ENCODE results near the gene PPP1R11.
A peak's percentile ranks its signal among the peaks of the same experiment; 100 is the strongest.

Gene PPP1R11

DNA sequence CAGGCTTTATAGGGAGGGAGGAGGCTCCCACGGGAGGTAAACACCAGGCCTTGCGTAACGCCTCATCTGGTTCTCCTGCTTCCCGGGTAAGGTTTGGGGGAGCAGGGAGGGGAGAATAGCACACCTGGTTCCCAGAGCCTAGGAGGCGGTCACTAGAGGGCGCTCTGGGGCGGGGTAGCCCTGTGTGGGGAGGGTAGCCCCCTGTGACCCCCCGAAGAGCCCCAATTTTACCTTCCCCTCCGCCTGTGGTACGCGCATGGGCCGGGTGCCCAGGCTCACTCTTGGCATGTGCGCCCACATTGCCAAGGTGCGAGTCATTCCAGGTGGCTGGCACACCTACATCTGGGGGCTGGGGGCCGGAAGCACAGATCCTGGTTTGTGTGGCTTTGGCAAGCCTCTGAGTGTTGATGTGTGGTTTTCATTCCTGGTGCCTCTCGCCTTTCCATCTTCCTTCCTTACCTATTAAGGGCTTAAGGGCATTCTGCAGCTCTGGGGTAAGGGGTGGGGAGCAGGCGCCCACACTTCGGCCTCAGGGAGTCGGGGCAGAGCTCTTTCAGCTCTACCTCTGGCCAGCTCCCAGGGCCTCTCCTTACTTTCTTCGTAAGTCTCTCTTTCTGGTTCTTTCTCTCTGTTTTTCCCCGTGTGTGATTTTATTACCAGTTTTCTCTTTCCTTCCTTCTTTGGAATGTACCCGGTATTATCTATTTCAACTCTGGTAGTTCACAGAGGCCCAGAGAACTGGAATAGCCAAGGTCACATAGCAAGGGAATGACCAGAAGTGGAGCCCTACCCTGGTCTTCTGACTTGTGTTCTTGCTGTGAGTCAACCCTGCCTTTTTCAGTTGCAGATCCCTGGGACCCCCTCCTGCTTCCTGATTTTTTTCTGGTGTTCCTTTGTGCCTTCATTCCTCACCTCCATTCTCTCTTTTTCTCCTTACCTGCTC, 9.1 kb downstream of the PPP1R11 start:
- no peak for DNase-seq (ENCODE audit: low spot score)
- H3K4me3 ChIP-seq, result peak overlapping the region; percentile 65
- TF ChIP-seq, protein P1, sequence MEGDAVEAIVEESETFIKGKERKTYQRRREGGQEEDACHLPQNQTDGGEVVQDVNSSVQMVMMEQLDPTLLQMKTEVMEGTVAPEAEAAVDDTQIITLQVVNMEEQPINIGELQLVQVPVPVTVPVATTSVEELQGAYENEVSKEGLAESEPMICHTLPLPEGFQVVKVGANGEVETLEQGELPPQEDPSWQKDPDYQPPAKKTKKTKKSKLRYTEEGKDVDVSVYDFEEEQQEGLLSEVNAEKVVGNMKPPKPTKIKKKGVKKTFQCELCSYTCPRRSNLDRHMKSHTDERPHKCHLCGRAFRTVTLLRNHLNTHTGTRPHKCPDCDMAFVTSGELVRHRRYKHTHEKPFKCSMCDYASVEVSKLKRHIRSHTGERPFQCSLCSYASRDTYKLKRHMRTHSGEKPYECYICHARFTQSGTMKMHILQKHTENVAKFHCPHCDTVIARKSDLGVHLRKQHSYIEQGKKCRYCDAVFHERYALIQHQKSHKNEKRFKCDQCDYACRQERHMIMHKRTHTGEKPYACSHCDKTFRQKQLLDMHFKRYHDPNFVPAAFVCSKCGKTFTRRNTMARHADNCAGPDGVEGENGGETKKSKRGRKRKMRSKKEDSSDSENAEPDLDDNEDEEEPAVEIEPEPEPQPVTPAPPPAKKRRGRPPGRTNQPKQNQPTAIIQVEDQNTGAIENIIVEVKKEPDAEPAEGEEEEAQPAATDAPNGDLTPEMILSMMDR (IDR thresholded peaks at IDR 0.05), result no peak
- no peak overlapping the region for H3K27ac ChIP-seq

DNA sequence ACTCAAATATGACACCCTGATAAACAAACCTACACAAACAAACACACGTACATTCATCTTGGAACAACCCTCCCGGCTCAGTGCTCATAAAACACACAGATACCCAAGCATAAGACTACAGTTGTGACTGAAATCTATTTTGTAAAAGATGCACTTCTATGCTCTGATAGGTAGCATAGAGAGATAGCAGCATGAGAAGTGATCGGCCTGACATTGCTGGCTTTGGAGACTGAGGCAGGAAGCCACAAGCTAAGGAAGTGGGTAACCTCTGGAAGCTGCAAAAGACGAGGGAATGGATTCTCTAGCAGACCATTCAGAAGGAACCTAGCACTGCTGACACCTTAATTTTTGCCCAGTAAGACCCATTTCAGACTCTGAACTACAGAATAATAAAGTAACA, 10.2 kb downstream of the PPP1R11 start:
- Histone ChIP-seq H3K27ac (no peak overlapping the region), H3K4me3 (no peak overlapping the region)
- TF ChIP-seq, protein P1 (IDR thresholded peaks at IDR 0.05), result no peak
- no peak for DNase-seq (ENCODE audit: low spot score)

DNA sequence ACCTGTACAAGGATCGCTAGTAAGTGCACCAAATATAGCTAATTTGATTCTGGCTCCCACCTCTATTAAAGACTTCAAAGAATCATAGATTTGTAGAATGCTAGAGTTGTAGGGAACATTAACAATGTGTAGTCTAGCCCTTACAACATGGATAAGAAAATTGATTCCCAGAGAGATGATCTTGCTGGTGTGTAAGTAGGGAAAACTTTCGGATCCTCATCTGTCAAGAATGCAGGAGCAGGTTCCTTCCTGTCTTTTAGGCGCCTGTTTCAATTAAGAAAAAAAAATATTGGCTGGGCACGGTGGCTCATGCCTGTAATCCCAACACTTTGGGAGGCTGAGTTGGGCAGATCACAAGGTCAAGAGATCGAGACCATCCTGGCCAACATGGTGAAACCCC, 20.9 kb downstream of the PPP1R11 start:
- TF ChIP-seq, protein P1 (IDR thresholded peaks at IDR 0.05), result no peak
- DNase-seq (ENCODE audit: low spot score), result no peak
- no peak overlapping the region for H3K4me3 ChIP-seq
- no peak overlapping the region for H3K27ac ChIP-seq

DNA sequence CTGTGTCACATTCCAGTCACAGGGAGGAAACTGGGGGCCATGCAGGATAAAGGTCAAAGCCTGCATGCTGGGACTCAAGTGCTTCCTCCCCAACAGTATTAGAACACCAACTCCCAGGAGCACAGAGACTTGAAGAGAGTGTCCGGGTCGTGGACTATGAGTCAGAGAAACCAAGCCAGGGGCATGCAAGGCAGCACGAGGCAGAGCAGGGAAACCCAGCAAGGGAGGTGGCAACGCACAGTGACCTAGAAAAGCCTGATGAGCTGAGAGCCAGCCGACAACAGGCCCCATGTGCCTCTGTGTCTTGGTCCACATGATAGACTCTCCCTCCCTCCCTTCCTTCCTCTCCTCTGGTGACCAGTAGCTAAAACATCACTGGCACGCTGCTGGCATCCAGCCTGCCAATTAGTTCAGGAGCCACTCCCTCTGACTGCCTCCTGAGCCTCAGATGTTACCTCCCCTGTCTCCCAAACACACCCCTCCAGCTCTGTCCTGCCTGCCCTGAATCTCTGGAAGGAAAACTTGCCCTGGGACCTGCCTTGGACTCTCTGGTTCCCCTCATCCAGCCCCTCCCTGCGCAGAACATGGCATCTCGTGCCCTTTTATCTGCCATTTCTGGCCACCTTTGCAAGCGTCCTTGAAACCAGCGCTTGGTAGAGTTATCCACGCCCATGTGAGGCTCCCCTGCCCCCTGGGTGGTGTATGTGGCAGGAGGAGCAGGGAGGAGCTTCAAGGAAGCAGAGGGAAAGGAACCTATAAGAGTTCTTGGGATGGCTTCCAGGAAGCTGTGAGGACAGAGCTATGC, 24.8 kb downstream of the PPP1R11 start:
- H3K4me3 ChIP-seq, result no peak overlapping the region
- TF ChIP-seq, protein P1 (IDR thresholded peaks at IDR 0.05), result no peak
- no peak for DNase-seq (ENCODE audit: low spot score)
- no peak overlapping the region for H3K27ac ChIP-seq

DNA sequence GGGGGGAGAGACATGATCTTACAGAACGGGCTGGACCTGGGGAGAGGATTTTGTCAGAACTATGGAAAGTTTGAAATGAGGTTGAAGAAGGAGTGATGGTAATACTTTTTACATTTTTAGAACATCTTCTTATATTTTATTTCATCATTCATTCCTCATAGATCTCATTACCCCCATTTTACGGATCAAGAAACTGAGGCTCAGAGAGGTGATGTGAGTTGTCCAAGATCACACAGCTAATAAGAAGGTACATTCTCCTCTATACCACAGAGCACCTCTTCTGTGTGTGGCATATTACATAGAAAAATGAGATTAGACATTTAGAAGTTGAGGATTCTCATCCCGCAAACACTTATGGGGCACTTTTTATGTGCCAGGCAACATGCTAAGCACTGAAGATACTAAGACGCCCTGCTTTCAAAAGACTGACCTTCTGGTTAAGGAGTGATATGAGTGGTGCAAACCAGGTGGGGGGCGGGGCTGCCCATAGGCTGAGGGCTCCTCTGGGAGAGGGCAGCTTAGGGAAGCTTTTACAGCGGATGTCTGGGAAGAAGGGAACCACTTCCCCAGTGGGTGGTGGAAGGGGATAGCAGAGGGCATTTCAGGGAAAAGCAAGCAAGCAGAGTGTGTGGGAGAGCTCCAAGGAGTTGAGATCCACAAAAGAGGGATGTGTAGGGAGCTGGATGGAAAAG, 26.0 kb downstream of the PPP1R11 start:
- TF ChIP-seq, protein P1 (IDR thresholded peaks at IDR 0.05), result no peak
- no peak overlapping the region for H3K4me3 ChIP-seq
- peak; percentile 43 for DNase-seq (ENCODE audit: low spot score)
- no peak overlapping the region for H3K27ac ChIP-seq

DNA sequence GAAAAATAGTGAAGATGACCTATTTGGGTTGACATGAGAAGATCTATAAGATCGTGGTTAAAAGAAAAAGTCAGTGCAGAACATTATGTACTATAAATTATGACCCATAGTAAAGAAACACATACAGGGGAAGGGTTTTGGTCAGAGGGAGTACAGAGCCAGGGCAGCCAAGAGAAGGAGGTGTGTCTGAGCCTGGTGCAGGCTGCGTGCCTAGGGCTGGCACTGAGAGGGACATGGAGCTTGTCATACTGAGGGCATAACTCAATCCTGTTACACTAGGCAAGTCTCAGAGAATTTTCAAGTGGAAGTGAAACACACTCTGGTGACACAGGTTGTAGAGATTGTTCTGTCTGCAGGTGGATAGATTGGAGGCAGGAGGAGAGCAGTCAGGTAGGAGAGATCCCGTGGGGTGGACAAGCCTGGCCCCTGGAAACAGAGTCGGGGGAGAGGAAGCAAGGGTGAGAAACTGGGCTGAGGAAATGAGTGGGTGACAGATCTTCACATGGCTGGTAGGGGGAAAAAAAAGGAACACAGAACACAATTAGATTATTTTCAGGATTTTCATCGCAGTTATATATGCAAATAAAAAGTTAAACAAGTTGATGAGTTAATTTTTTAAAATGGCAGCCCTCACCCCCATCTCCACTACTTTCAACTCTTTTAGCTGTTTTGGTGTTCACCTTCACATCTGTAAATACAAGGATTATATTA, 27.1 kb downstream of the PPP1R11 start:
- TF ChIP-seq, protein P1 (IDR thresholded peaks at IDR 0.05), result no peak
- H3K4me3 ChIP-seq, result no peak overlapping the region
- H3K27ac ChIP-seq, result no peak overlapping the region
- no peak for DNase-seq (ENCODE audit: low spot score)

Data from coronary artery (tissue), 2 donors.